VCaP (cell line): ENCODE data around the gene PRMT2.
"Not testable (repeated sequence)": the region's sequence is repeated elsewhere in the genome, so short reads cannot be mapped to it uniquely, and the experiment has no call there.

Source experiments
- H3K27ac ChIP-seq: fragments of 450-650 bp; 2 replicates; pipeline ENCODE4 v1.5.1; 2017
- TF ChIP-seq, protein P1 (sequence below): fragments of 450-650 bp; conservative IDR thresholded peaks from 2 replicates; pipeline ENCODE4 v1.5.1; 2017; ENCODE audit warnings: mild to moderate bottlenecking, moderate library complexity

The PRMT2 gene

GRCh38 chr21:46665566-46665965 is 30.1 kb downstream of the PRMT2 start:
- no peak overlapping the region for H3K27ac ChIP-seq
- TF ChIP-seq, protein P1, sequence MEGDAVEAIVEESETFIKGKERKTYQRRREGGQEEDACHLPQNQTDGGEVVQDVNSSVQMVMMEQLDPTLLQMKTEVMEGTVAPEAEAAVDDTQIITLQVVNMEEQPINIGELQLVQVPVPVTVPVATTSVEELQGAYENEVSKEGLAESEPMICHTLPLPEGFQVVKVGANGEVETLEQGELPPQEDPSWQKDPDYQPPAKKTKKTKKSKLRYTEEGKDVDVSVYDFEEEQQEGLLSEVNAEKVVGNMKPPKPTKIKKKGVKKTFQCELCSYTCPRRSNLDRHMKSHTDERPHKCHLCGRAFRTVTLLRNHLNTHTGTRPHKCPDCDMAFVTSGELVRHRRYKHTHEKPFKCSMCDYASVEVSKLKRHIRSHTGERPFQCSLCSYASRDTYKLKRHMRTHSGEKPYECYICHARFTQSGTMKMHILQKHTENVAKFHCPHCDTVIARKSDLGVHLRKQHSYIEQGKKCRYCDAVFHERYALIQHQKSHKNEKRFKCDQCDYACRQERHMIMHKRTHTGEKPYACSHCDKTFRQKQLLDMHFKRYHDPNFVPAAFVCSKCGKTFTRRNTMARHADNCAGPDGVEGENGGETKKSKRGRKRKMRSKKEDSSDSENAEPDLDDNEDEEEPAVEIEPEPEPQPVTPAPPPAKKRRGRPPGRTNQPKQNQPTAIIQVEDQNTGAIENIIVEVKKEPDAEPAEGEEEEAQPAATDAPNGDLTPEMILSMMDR: no peak

- TF ChIP-seq, protein P1: no peak
- peak overlapping the region; percentile 65 for H3K27ac ChIP-seq
Measured at GRCh38 chr21:46666941-46667740, 31.7 kb downstream of the PRMT2 start.

- TF ChIP-seq, protein P1: no peak
Measured at GRCh38 chr21:46667741-46668380, 32.4 kb downstream of the PRMT2 start.

DNA sequence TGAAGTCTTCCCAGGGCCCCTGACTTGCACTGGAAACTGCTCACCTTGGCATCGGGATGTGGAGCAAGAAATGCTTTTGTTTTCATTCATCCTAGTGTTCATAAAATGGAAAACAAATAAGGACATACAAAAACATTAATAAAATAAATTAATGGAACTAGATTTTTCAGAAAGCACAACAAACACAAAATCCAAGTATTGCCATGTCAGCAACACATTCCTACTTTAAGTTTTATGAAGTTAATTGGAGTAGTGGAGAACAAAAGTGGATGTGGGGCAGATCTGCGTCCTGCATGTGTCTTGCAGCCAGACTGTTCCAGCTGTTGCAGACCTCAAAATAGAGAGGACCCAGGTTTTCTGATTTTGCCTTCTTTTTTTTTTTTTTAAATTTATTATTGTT is 32.9 kb downstream of the PRMT2 start:
- peak overlapping the region; percentile 65 for H3K27ac ChIP-seq
- TF ChIP-seq, protein P1: no peak

More at GRCh38 chr21:46667741-46668380, 32.4 kb downstream of the PRMT2 start:
- peak overlapping the region; percentile 65 for H3K27ac ChIP-seq

DNA sequence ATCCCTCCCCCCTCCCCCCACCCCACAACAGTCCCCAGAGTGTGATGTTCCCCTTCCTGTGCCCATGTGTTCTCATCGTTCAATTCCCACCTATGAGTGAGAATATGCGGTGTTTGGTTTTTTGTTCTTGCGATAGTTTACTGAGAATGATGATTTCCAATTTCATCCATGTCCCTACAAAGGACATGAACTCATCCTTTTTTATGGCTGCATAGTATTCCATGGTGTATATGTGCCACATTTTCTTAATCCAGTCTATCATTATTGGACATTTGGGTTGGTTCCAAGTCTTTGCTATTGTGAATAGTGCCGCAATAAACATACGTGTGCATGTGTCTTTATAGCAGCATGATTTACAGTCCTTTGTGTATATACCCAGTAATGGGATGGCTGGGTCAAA is 33.4 kb downstream of the PRMT2 start:
- H3K27ac ChIP-seq: not testable (repeated sequence)

GRCh38 chr21:46674430-46675007 is 39.0 kb downstream of the PRMT2 start:
- TF ChIP-seq, protein P1: no peak
- H3K27ac ChIP-seq: no peak overlapping the region

- no peak overlapping the region for H3K27ac ChIP-seq
- TF ChIP-seq, protein P1: no peak
Measured at GRCh38 chr21:46675595-46676280, 40.3 kb downstream of the PRMT2 start.

DNA sequence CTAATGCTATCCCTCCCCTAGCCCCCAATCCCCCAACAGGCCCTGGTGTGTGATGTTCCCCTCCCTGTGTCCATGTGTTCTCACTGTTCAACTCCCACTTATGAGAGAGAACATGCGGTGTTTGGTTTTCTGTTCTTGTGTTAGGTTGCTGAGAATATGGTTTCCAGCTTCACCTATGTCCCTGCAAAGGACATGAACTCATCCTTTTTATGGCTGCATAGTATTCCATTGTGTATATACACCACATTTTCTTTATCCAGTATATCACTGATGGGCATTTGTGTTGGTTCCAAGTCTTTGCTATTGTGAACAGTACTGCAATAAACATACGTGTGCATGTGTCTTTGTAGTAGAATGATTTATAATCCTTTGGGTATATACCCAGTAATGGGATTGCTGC is 41.1 kb downstream of the PRMT2 start:
- not testable (repeated sequence) for H3K27ac ChIP-seq

DNA sequence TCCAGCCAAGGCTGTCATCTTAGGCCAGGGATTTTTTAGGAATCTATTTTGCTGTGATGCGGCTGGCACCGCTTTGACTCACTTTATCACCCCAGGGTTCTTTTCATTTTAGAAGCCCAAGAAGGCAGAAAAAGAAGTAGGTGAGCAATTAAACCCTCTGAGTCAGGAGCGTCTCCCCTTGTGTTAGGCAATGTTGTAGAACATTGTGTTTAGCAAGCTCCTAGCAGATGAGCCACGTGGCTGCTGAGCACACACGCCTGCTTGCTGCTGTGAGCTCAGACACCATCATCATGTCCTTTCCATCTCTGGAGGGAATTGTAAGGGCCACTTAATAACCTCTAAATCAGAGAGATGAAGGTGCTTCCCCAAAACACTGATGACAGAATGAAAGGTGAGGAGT is 46.1 kb downstream of the PRMT2 start:
- not testable (repeated sequence) for H3K27ac ChIP-seq

DNA sequence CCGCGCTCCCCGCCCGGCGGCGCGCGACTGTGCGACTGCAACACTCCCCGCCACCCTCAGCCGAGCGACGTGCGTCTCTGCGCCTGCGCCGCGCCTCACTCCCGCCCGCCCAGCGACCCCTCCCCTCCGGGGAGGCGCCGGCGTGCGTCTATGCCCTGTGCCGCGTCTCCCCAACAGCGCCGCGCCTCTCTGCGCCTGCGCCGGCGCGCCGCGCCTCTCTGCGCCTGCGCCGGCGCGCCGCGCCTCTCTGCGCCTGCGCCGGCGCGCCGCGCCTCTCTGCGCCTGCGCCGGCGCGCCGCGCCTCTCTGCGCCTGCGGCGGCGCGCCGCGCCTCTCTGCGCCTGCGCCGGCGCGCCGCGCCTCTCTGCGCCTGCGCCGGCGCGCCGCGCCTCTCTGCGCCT is 63.2 kb downstream of the PRMT2 start:
- H3K27ac ChIP-seq: not testable (repeated sequence)

- not testable (repeated sequence) for H3K27ac ChIP-seq
Measured at GRCh38 chr21:46699104-46699503, 63.6 kb downstream of the PRMT2 start.
